GM21717 (cell line): Measurements from ENCODE around the gene CRYL1.

Experiments
- ATAC-seq: cut with Tn5 transposase; IDR thresholded peaks from one replicate; pipeline ENCODE4 v1.9.1; 2021; ENCODE audit warnings: mild to moderate bottlenecking, moderate library complexity; ENCODE audit not compliant: unreplicated experiment

The CRYL1 gene

GRCh38 chr13:20403826-20404225 lies 121.8 kb downstream of the CRYL1 start:
- no peak for ATAC-seq

GRCh38 chr13:20402881-20403280 lies 122.8 kb downstream of the CRYL1 start:
- ATAC-seq: no peak

- ATAC-seq: no peak
Observed at GRCh38 chr13:20401931-20402856, 123.5 kb downstream of the CRYL1 start.

GRCh38 chr13:20401531-20401930 lies 124.1 kb downstream of the CRYL1 start:
- ATAC-seq: no peak

- ATAC-seq: no peak
Observed at GRCh38 chr13:20400774-20401173, 124.9 kb downstream of the CRYL1 start.

GRCh38 chr13:20399961-20400360 lies 125.7 kb downstream of the CRYL1 start:
- ATAC-seq: no peak

- no peak for ATAC-seq
Observed at GRCh38 chr13:20399515-20399914, 126.1 kb downstream of the CRYL1 start.

GRCh38 chr13:20398459-20398858 lies 127.2 kb downstream of the CRYL1 start:
- no peak for ATAC-seq

GRCh38 chr13:20397896-20398295 lies 127.8 kb downstream of the CRYL1 start:
- ATAC-seq: no peak

GRCh38 chr13:20395061-20395916 lies 130.4 kb downstream of the CRYL1 start:
- ATAC-seq: no peak

- ATAC-seq: no peak
Observed at GRCh38 chr13:20394506-20394905, 131.2 kb downstream of the CRYL1 start.

- no peak for ATAC-seq
Observed at GRCh38 chr13:20394169-20394501, 131.5 kb downstream of the CRYL1 start.

GRCh38 chr13:20393273-20394168 lies 132.1 kb downstream of the CRYL1 start:
- ATAC-seq: no peak

- ATAC-seq: no peak
Observed at GRCh38 chr13:20392530-20392929, 133.1 kb downstream of the CRYL1 start.

GRCh38 chr13:20391597-20392452 lies 133.8 kb downstream of the CRYL1 start:
- no peak for ATAC-seq

GRCh38 chr13:20390526-20391175 lies 135.0 kb downstream of the CRYL1 start:
- no peak for ATAC-seq

- ATAC-seq: no peak
Observed at GRCh38 chr13:20389696-20390525, 135.7 kb downstream of the CRYL1 start.

GRCh38 chr13:20388184-20388583 lies 137.5 kb downstream of the CRYL1 start:
- ATAC-seq: no peak
